Activated naive CD8-positive, alpha-beta T cell (primary cell): ENCODE results near the gene MT4.

Experiments
- H3K27ac Mint-ChIP-seq: one replicate; pipeline ENCODE4 v1.8.0; 2021; ENCODE audit warnings: mixed read lengths
- H3K27me3 Mint-ChIP-seq: one replicate; pipeline ENCODE4 v1.8.0; 2021; ENCODE audit warnings: mixed read lengths
- H3K36me3 Mint-ChIP-seq: one replicate; pipeline ENCODE4 v1.8.0; 2021; ENCODE audit warnings: mixed read lengths
- H3K4me1 Mint-ChIP-seq: one replicate; pipeline ENCODE4 v1.8.0; 2021; ENCODE audit warnings: low read depth, mixed read lengths
- H3K4me3 Mint-ChIP-seq: one replicate; pipeline ENCODE4 v1.8.0; 2021; ENCODE audit warnings: mild to moderate bottlenecking, mixed read lengths
- H3K9me3 Mint-ChIP-seq: one replicate; pipeline ENCODE4 v1.8.0; 2021; ENCODE audit warnings: low read depth, mixed read lengths

MT4 gene

GRCh38 chr16:56564793-56565477 lies at the start of gene MT4:
MT4 (plus strand) TSS chr16:56565073; CDS start chr16:56565129, 56 bp downstream.
- H3K36me3 Mint-ChIP-seq = no peaks in the 10 kb centered on the region
- no peak within 1 kb of the TSS for H3K4me3 Mint-ChIP-seq
- no peaks in the 10 kb centered on the region for H3K9me3 Mint-ChIP-seq
- H3K27ac Mint-ChIP-seq = no peak within 1 kb of the TSS
- H3K27me3 Mint-ChIP-seq = peaks cover 6% of the 10 kb centered on the region
- H3K4me1 Mint-ChIP-seq = peaks cover 3% of the 10 kb centered on the region

GRCh38 chr16:56515665-56516064 lies 49.2 kb upstream of the MT4 start:
- Mint-ChIP-seq H3K9me3 (no peaks in the 10 kb centered on the region), H3K27me3 (no peaks in the 10 kb centered on the region), H3K27ac (peak overlapping the region; percentile 52), H3K36me3 (peaks cover 2% of the 10 kb centered on the region), H3K4me1 (peaks cover 69% of the 10 kb centered on the region), H3K4me3 (no peak overlapping the region)

GRCh38 chr16:56517206-56517605 lies 47.7 kb upstream of the MT4 start:
- Mint-ChIP-seq H3K4me1 (peaks cover 67% of the 10 kb centered on the region), H3K27me3 (no peaks in the 10 kb centered on the region), H3K9me3 (no peaks in the 10 kb centered on the region), H3K36me3 (no peaks in the 10 kb centered on the region), H3K4me3 (no peak overlapping the region), H3K27ac (no peak overlapping the region)

DNA sequence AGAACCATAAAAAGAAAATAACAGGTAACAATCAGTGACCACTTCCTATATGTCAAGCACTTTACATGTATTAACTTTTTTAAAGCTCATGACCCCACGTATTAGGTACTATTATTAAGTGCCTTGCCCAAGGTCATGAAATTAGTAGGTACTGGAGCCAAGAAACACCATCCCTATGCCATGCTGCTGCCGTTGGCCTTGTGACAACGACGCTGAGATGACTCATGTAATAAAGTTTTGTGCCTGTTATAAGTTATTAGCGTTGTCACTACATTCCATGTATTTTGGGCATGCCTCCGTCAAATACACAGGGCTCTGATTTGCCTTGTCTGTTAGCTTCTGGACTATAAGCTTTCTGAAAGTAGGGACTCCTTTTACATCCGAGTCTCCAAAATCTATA lies 46.4 kb upstream of the MT4 start:
- Mint-ChIP-seq H3K9me3 (no peaks in the 10 kb centered on the region), H3K4me3 (peak overlapping the region; percentile 87), H3K4me1 (peaks cover 60% of the 10 kb centered on the region), H3K27me3 (no peaks in the 10 kb centered on the region), H3K36me3 (no peaks in the 10 kb centered on the region), H3K27ac (peak overlapping the region; percentile 50)

DNA sequence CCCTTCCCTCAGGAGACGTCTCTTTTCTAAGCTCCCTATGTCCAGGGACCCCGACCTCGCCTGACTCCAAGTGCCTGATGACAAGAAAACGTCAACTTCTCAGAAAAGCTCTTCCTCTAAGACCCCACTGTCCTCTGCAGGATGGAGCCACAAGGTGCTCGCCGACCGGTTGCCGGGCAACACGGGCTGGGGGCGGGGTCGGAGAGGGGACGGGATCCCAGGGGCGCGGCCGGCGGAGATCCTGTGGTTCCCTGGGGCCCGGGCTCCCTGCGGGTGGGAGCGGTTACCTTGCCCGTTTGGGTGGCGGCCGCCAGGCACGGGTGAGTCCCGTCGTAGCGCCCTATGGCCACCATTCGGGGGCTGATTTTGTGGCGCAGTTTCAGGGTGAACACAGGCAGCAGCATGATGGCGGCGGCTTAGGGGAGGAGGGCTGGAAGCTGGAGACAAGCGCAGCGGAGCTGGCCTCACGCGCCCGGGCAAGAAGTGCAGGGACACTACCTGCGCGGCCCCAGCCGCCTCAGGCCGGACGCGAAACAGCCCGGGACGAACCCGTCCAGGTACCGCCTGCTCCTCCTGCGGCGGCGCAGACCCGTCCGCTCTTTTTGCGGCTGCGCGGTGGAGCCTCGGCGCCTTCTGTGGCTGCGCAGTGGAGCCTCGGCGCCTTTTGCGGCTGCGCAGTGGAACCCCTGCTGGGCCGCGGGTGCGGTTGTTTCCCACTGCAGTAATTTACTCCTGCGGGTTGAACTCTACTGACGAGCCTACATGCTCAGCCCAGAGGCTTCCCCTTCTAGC lies 45.2 kb upstream of the MT4 start, which contains the start of gene BBS2:
TSS of gene BBS2 (minus strand) at position 566 of the 792 bp plus-strand sequence. CDS start at position 404, 162 bp downstream.
- peaks cover 48% of the 10 kb centered on the region for H3K4me1 Mint-ChIP-seq
- peak within 1 kb of the TSS; percentile 91 for H3K27ac Mint-ChIP-seq
- H3K4me3 Mint-ChIP-seq = peak within 1 kb of the TSS; percentile 87
- no peaks in the 10 kb centered on the region for H3K9me3 Mint-ChIP-seq
- no peaks in the 10 kb centered on the region for H3K27me3 Mint-ChIP-seq
- H3K36me3 Mint-ChIP-seq = no peaks in the 10 kb centered on the region

DNA sequence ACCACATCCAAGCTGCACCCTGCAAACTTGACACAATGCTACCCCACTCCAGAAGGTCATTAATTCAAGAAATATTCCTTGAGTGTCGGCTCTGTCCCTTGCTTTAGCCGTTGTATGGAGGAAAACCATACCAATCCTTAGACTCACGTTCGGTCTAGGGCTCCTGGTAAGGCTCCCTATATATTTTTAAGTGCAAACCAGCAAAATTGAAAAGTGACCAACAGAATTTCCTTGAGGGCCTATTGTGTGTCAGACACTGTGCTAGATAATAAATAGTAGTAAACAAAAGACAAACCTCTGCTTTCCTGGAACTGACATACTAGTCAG lies 44.7 kb upstream of the MT4 start:
- no peaks in the 10 kb centered on the region for H3K27me3 Mint-ChIP-seq
- no peaks in the 10 kb centered on the region for H3K36me3 Mint-ChIP-seq
- H3K4me3 Mint-ChIP-seq = peak overlapping the region; percentile 87
- H3K27ac Mint-ChIP-seq = peak overlapping the region; percentile 91
- H3K4me1 Mint-ChIP-seq = peaks cover 43% of the 10 kb centered on the region
- H3K9me3 Mint-ChIP-seq = no peaks in the 10 kb centered on the region

DNA sequence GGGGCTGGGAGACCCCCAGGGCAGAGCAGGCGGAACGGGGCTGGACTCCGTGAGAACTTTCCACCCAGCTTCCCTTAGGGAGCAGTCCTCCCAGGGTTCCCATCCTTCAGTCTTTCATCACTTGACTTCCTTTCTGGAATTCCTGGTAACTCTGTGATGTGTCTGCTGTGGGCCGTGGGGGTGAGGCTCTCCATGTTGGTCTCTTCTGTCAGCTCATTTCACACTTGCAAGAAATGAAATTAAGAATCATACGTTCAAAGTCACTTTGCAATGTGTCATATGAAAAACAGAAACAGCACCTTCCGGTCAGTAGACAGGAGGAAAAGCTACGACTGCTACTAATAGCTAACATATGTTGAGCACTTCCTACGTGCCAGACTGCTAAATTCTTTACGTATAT lies 39.6 kb upstream of the MT4 start:
- H3K9me3 Mint-ChIP-seq = no peaks in the 10 kb centered on the region
- no peaks in the 10 kb centered on the region for H3K36me3 Mint-ChIP-seq
- no peak overlapping the region for H3K4me3 Mint-ChIP-seq
- H3K27me3 Mint-ChIP-seq = peaks cover 2% of the 10 kb centered on the region
- peaks cover 6% of the 10 kb centered on the region for H3K4me1 Mint-ChIP-seq
- H3K27ac Mint-ChIP-seq = no peak overlapping the region

- peaks cover 2% of the 10 kb centered on the region for H3K27me3 Mint-ChIP-seq
- H3K4me1 Mint-ChIP-seq = no peaks in the 10 kb centered on the region
- H3K27ac Mint-ChIP-seq = no peak overlapping the region
- H3K36me3 Mint-ChIP-seq = no peaks in the 10 kb centered on the region
- no peaks in the 10 kb centered on the region for H3K9me3 Mint-ChIP-seq
- H3K4me3 Mint-ChIP-seq = no peak overlapping the region
Measured at GRCh38 chr16:56530872-56531271, 34.0 kb upstream of the MT4 start.

DNA sequence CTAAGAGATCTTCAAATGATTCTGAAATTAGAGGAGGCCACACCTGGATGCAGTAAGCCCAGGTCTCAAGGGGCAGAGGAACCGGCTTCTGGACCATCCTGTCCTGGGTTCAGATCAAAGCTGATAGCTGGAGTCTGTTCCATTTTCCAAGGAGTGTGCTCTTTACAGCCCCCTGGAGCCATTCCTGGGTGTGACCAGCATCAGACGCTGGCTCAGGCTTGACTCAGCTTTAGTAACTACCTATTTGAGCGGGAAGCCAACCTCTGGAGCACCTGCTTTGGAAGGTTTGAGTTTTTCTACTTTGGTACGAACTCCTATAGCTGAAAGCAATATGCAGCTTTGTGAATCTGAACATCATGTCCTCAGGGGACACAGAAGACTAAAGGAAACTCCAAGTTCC lies 32.2 kb upstream of the MT4 start:
- Mint-ChIP-seq H3K4me3 (no peak overlapping the region), H3K27me3 (peaks cover 1% of the 10 kb centered on the region), H3K36me3 (no peaks in the 10 kb centered on the region), H3K27ac (no peak overlapping the region), H3K9me3 (no peaks in the 10 kb centered on the region), H3K4me1 (no peaks in the 10 kb centered on the region)

GRCh38 chr16:56534847-56535383 lies 30.0 kb upstream of the MT4 start:
- peaks cover 5% of the 10 kb centered on the region for H3K27me3 Mint-ChIP-seq
- H3K36me3 Mint-ChIP-seq = no peaks in the 10 kb centered on the region
- H3K4me1 Mint-ChIP-seq = no peaks in the 10 kb centered on the region
- H3K9me3 Mint-ChIP-seq = no peaks in the 10 kb centered on the region
- H3K27ac Mint-ChIP-seq = no peak overlapping the region
- H3K4me3 Mint-ChIP-seq = no peak overlapping the region

DNA sequence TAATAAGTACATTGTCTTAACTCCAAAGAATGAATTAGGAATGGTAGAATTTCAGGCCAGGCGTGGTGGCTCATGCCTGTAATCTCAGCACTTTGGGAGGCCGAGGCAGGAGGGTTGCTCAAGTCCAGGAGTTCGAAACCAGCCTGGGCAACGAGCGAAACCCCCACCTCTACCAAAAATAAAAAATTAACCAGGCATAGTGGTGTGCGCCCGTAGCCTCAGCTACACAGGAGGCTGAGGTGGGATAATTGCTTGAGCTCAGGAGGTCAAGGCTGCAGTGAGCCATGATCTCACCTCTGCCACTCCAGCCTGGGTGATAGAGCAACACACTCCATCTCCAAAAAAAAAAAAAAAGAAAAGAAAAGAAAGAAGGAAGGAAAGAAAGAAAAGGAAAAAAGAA lies 26.5 kb upstream of the MT4 start:
- no peak overlapping the region for H3K27ac Mint-ChIP-seq

GRCh38 chr16:56539656-56540055 lies 25.2 kb upstream of the MT4 start:
- no peaks in the 10 kb centered on the region for H3K9me3 Mint-ChIP-seq
- peaks cover 2% of the 10 kb centered on the region for H3K36me3 Mint-ChIP-seq

More for the DNA sequence above, 26.5 kb upstream of the MT4 start:
- Mint-ChIP-seq H3K9me3 (no peaks in the 10 kb centered on the region), H3K4me3 (no peak overlapping the region), H3K36me3 (peaks cover 2% of the 10 kb centered on the region), H3K27me3 (peaks cover 8% of the 10 kb centered on the region), H3K4me1 (no peaks in the 10 kb centered on the region)

GRCh38 chr16:56542039-56542438 lies 22.8 kb upstream of the MT4 start:
- Mint-ChIP-seq H3K9me3 (no peaks in the 10 kb centered on the region), H3K4me3 (no peak overlapping the region), H3K27me3 (peaks cover 8% of the 10 kb centered on the region), H3K36me3 (peaks cover 2% of the 10 kb centered on the region), H3K27ac (no peak overlapping the region), H3K4me1 (peaks cover under 1% of the 10 kb centered on the region)

More at GRCh38 chr16:56539656-56540055, 25.2 kb upstream of the MT4 start:
- Mint-ChIP-seq H3K4me3 (no peak overlapping the region), H3K27ac (no peak overlapping the region), H3K27me3 (peaks cover 8% of the 10 kb centered on the region), H3K4me1 (no peaks in the 10 kb centered on the region)

DNA sequence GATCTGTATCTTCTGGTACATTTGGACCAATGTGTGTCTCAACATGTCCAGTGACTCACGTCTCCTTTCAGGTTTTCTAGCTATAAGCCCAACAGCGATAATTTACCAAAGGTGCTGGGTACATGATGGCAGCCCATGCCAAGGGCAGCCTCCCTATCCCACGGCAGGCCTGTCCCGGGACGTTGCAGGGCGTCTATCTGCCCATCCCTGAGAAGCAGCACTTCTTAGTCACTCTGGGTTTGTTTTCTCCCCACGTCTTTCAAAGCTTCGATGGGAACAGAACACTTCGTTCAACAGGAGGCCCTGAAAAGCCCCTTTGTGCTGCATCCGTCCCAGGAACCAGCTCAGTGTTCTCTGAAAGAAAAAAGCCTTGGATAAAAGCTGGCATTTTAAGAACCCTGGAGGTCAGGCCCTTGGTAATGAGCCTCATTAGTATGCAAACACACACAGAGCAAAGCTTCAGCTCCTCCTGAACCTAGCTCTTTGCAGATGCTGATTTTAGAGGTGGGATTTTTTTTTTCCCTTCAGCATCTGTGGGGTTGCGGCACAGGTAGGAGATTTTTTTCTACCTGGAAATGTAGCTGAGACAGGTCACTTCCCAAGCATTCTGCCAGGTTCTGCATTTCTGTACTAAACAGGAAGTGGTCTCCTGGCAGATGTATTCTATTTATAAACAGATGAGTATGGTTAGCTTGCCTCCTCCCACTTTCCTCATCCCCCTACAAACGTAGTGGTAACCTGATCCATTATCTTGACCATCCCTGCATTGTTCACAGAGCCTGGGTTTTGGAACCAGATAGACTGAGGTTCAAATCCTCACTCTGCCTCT lies 17.5 kb upstream of the MT4 start:
- no peak overlapping the region for H3K27ac Mint-ChIP-seq
- peaks cover 2% of the 10 kb centered on the region for H3K36me3 Mint-ChIP-seq
- no peaks in the 10 kb centered on the region for H3K9me3 Mint-ChIP-seq
- no peak overlapping the region for H3K4me3 Mint-ChIP-seq
- no peaks in the 10 kb centered on the region for H3K27me3 Mint-ChIP-seq
- peaks cover 19% of the 10 kb centered on the region for H3K4me1 Mint-ChIP-seq
